ENCODE results near the gene USP27X.

USP27X gene

DNA sequence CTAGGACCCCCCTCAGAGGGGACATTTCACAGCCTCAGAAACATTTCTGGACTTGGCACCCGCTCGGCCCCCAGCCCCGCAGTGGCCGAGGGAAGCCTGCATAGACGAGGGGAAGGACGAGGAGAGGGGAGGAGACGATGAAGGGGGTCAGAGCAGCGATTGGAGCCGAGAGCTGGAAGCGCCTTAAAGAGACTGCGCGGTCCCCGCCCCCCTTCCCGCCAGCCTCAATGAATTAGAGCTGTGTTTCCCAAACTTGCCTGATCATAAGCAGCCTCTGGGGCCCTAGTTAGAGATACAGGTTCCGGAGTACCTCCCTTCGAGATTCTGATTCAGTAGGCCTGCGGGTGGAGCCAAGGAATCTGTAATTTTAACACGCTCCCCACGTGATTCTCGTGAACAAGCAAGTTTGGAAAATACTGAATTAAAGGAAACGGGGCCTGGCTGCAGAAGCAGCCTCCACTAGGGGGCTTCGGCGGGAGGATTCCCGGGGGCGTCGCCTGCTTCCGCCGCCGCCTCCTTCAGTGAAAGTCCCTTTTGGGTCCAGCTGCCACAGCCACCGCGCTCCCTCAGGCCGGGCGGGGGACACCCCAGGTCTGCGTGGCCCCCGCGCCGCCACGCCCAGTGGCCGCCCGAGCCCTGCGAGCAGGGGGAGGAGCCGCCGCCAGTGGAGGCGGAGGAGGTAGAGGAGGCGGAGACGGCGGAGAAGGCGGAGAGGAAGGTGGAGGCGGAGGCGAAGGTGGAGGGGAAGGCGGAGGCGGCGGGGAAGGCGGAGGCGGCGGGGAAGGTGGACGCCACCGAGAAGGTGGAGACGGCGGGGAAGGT lies at the start of gene USP27X:
Gene USP27X, plus strand, starts transcription at position 651 of the 822 bp plus-strand sequence. CDS start 824 bp downstream, outside the sequence.
- peak; percentile 30 to 64 (median 35) for DNase-seq (ENCODE audit: low read depth in 3 of 3)

DNA sequence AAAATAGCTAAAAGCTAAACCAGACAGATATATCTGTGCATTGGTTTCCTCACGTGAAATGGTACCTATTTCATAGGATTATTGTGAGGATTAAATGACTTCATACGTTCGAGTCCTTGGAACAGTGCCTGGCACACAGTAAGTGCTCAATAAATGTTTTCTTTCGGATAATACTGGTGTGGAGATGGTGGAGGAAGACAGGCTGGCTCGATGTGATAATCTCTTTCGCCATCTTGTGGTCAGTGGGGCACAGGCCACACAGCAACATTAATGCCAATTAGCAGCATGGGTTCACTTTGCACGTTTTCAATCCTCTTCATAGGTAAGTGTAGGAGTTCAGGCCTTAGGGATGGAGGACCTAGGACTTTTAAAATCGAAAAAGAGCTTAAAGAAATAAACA lies 40.9 kb upstream of the USP27X start:
- DNase-seq (ENCODE audit: low read depth in 3 of 3): no peak

DNA sequence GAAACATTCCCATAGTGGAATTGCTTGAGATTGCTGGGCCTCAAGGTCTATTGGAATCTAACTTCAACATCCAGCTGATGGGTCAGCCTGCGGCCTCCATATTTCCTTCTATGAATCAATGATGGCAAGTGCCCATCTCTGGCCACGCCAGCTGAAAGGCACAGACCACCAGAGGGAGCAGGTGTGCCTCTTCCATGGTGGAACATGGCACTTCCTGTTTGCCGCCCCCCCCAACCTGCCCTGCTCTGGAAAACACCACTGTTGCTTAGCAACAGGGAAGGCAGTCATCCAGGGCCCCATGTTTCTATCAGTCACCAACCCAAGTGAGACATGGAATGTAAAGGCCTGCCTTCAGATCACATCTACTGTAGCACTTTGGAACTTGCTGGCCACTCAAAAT lies 38.6 kb upstream of the USP27X start:
- peak; percentile 6 to 45 (median 25) for DNase-seq (ENCODE audit: low read depth in 3 of 3)

DNA sequence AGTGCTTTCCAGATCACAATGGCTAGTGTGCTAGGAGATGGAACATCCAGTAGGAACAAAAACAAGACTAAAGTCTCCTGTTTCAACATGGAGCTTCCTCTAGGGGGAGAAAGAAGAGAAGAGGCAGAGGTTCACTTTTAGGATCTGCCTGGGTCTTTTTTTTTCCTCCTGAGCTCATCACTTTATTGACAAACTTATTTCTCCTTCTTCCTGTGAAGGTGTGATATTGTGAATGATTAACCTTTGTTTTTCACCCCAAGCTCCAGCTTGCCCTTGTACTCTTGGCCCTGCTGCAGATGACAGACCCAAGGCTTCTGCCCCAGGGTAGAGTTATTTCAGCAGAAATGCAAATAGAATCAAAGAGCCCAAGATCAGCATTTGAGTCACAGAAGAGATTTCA lies 36.7 kb upstream of the USP27X start:
- DNase-seq (ENCODE audit: low read depth in 3 of 3): no peak

DNA sequence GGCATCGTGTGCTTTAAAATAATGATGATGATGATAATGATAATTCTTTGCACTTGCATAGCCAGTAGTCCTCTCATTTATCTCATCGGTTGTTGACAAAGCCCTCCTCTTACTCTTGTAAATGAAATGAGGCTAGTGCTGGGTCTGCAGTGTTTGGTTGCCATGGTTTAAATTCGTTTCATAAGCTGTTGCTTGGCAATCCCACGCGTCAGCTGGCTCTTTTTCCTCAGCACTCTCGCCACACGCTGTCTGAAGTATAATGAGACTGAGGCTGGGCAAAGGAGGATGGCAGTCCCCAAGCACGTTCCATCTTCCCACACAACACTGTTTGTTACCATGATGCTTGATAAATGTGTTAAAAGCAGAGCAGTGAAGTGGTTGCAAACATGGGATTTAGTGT lies 34.7 kb upstream of the USP27X start:
- no peak for DNase-seq (ENCODE audit: low read depth in 3 of 3)

GRCh38 chrX:49845701-49846403 lies 33.4 kb upstream of the USP27X start:
- no peak for DNase-seq (ENCODE audit: low read depth in 3 of 3)

DNA sequence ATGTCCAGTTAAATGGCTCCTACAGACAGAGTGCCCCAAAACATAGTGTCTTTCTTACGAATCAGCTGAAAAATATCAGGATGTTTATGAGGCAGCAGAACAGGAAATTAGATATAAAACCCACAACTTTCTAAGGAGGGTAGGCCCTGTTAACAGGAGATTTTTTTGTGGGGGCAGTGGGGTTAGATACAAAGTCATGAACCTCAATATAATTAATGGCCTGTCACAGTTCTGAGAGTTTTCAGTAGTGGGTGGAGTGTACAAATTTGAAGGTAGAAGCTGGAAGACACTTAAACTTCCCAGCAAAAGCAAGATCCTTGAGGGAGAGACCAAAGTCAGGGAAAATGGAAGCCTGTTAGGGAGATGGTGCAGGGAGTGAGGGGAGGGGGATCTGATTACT lies 32.8 kb upstream of the USP27X start:
- DNase-seq (ENCODE audit: low read depth in 3 of 3): no peak

DNA sequence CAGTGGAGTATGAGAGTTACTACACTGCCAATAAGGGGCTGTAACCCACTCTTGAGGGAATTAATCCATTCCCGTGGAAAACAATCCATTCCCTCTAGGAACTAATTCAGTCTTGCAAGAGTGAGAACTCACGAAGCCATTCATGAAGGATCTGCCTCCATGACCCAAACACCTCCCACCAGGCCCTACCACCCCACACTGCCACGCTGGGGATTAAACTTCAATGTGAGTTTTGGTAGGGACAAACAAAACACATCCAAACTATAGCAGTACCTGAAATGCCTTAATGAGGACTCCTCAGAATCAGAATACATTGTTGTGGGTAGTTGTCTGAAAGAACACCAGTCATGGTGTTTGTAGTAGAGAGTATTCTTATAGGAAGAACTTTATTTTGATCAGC lies 31.0 kb upstream of the USP27X start:
- DNase-seq (ENCODE audit: low read depth in 3 of 3): no peak

GRCh38 chrX:49850028-49850427 lies 29.3 kb upstream of the USP27X start:
- DNase-seq (ENCODE audit: low read depth in 3 of 3): no peak

DNA sequence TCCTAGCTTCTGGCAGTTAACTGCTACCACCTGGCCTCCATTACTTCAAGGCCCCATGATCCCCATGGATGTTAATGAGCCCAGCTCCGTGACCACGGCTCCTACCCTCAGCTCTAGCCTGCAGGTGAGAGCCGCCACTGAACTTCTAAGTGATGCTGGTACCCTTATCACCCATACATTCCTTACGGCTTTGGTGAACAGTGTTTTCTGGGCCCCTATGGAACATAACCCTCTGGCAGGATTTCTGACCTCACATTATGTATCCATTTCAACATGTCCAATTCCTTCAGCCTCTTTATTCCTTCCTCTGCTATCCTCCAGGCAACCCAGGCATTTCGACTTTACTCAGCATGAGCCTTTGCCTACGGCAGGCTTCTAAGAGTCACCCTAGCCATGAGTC lies 25.6 kb upstream of the USP27X start:
- DNase-seq (ENCODE audit: low read depth in 3 of 3): no peak

DNA sequence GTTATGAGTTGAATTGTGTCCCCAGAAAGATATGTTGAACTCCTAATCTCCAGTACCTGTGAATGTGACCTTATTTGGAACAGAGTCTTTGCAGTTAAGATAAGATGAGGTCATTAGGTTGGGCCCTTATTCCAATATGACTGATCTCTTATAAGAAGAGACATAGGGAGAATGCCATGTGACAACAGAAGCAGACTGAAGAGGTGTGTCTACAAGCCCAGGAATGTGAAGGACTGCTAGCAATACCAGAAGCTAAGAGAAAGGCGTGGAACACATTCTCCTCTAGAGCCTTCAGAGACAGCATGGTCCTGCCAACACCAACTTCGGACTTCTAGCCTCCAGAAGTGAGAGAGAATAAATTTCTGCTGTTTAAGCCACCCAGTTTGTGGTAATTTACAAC lies 22.5 kb upstream of the USP27X start:
- DNase-seq (ENCODE audit: low read depth in 3 of 3): no peak

GRCh38 chrX:49858341-49858740 lies 20.9 kb upstream of the USP27X start:
- no peak for DNase-seq (ENCODE audit: low read depth in 3 of 3)

DNA sequence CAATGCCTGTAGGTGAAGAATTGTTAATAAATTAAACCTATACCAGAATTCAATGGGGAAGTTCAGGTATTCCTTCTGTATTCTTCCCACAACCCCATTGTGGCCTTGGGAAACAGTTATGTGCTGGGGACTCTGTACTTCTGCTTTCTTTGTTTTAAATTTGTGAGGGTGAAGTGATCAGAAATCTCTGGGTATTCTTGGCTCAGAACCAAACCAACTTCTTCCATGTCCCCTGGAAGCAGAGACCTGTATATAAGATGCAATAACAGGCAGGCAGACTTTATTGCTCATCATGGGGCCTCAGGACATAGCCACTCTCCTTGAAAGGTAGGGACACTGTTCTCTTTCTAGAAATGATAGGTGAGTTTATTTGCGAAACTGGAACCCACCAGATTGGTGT lies 19.8 kb upstream of the USP27X start:
- DNase-seq (ENCODE audit: low read depth in 3 of 3): no peak

- DNase-seq (ENCODE audit: low read depth in 3 of 3): no peak
Observed at GRCh38 chrX:49860867-49861535, 18.3 kb upstream of the USP27X start.

- DNase-seq (ENCODE audit: low read depth in 3 of 3): no peak
Observed at GRCh38 chrX:49862093-49862492, 17.2 kb upstream of the USP27X start.

- DNase-seq (ENCODE audit: low read depth in 3 of 3): no peak
Observed at GRCh38 chrX:49868739-49869138, 10.5 kb upstream of the USP27X start.

- DNase-seq (ENCODE audit: low read depth in 3 of 3): peak in 1 of 3 experiments; percentile 9
Observed at GRCh38 chrX:49876750-49877149, 2.5 kb upstream of the USP27X start.

GRCh38 chrX:49877397-49878101 lies 1.7 kb upstream of the USP27X start:
- no peak for DNase-seq (ENCODE audit: low read depth in 3 of 3)

DNA sequence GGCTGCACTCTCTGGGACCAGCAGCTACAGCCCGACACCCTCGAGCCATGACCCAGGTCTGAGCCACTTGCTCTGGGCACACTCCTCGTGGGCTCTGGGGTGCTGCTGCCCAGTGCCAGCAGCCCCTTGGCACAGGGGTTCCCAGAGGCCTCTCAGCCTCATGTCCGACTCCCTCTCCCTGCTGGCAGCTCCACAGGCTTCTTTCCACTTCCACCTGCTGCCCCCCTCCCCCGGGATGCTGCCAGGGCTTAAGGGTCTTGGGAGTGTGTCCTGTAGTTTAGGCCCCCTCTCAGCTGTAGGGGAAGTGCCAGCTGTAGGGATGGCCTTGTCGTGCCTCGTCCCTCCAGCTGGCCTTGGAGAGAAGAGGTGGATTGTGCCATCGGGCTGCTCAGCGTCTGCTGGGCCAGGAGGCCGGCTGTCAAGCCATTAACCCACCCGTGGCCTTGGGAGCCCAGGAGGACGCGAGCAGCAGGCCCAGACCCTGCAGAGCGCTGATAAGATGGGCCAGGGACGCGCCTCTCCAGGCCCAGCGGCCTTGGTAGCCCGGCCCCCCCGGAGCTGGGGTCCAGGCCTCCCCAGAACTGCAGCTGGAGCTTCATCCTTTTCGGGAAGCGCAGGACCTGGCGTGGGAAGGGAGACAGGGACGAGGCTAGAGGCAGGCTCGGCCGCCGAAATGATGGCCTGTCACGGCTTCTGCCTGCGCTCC lies 1.0 kb upstream of the USP27X start:
- no peak for DNase-seq (ENCODE audit: low read depth in 3 of 3)

DNA sequence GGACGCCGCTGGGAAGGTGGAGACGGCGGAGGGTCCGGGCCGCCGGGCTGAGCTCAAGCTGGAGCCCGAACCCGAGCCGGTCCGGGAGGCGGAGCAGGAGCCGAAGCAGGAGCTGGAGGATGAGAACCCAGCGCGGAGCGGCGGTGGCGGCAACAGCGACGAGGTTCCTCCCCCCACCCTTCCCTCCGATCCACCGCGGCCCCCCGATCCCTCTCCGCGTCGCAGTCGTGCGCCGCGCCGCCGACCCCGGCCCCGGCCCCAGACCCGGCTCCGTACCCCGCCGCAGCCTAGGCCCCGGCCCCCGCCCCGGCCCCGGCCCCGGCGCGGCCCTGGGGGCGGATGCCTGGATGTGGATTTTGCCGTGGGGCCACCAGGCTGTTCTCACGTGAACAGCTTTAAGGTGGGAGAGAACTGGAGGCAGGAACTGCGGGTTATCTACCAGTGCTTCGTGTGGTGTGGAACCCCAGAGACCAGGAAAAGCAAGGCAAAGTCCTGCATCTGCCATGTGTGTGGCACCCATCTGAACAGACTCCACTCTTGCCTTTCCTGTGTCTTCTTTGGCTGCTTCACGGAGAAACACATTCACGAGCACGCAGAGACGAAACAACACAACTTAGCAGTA lies 483 bp downstream of the USP27X start:
- DNase-seq (ENCODE audit: low read depth in 3 of 3): no peak

DNA sequence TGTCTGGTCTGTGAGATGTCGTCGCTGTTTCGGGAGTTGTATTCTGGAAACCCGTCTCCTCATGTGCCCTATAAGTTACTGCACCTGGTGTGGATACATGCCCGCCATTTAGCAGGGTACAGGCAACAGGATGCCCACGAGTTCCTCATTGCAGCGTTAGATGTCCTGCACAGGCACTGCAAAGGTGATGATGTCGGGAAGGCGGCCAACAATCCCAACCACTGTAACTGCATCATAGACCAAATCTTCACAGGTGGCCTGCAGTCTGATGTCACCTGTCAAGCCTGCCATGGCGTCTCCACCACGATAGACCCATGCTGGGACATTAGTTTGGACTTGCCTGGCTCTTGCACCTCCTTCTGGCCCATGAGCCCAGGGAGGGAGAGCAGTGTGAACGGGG lies 1.4 kb downstream of the USP27X start:
- no peak for DNase-seq (ENCODE audit: low read depth in 3 of 3)

Measured in stimulated activated CD4-positive, alpha-beta T cell treated with anti-CD3 and anti-CD28 coated beads, TNF-alpha, amount 100 ng/mL, for 24 hours (primary cell).